NCI-H128 (cell line): ENCODE measurements around the gene C11orf98.
A peak's percentile ranks its signal among the peaks of the same experiment; 100 is the strongest.
"Not testable (repeated sequence)": the region's sequence is repeated elsewhere in the genome, so short reads cannot be mapped to it uniquely, and the experiment has no call there.

Source experiments
- DNase-seq: peaks from one replicate; lab custom pipeline; 2025; ENCODE audit not compliant: unreplicated experiment; lab: John Stamatoyannopoulos, UW

The C11orf98 gene

DNA sequence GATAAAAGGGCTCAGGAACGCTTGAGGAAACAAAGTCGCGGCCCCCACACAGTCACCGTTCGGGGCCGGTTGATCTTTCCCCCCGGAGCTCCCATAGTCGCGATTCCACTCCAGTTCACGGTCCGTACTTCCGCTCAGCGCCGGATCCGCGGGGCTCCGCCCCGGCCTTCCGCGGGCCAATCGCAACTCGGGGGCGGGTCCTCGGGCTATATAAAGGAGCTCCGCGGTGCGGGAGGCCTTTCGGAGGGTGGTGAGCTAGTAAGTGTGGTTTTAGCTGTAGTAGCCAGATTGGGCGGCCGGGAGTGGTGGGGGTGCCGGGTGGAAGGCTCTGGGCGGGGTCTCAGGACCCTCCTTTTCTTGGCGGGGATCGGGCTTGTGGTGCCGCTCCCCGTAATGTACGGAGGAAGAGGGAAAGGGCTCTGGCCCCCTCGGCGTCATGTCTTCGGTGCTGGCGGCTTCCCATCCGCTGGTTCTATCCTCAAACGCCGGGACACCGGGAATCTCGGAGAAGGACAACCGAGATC is at the start of gene C11orf98, which contains the start of gene CSKMT:
C11orf98 (minus strand) TSS at position 136 of the 524 bp plus-strand sequence; CDS start at position 95, 41 bp downstream.
CSKMT (plus strand) TSS at position 238 of the 524 bp plus-strand sequence. CDS start 568 bp downstream, outside the sequence.
- peak; percentile 91 for DNase-seq

DNA sequence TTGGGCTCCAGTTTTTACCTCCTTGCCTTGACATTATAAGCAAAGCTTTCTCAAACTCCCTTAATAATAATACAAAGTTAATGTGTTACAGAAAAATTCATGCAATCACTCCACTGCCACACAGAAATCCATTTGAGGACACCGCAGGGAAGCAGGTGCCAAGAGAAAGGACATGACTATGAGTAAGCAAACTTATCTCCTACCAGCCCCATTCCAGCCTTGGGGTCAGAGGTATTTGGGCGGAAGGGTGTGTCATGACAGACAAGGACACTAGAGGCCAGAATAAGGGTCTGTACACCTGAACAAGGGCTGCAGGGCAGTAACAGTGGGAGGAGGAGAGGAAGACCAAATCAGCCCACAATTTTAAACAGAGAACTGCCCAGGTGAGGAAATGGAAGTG is 48.3 kb upstream of the C11orf98 start:
- no peak for DNase-seq

DNA sequence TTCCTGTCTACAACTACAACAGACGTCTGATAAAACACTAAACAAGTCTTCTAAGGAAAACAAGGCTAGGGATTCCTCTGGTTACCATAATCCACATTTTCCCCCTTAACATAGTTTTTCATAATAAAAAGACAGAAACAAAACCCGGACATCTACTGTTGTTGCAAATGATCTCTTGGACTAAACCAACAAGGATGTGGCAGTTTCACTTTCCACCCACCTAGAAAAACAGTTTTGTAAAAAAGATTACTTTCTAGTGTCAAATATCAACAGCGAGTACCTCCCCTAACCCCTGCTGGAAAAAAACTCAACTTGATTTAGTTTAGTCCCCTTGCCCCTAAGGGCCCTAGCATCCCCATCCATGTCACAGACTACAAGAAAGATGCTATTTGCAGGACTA is 47.9 kb upstream of the C11orf98 start:
- no peak for DNase-seq

DNA sequence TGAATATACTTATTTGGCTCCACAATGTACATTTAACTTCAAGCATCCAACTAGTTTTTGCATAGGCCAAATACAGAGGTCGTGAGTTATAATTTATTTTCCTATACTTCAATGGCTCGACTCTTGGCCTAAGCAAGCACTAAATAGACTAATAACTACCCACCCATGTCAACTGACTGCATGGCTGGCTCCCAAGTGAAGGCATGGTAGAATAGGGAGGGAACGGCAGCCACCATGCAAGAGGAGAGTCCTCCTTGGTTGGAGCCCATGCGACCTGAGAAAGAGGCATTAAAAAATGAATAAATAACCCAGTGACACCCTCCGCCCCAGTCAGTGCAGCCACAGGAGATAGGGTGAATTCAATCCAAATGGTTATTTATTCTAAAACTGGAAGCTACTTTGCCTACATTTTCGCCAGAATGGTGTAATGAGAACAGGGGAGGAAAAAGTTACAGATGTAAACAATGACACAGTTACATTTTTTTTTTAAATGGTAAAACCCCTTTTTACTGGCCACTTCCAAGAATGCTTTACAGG is 47.3 kb upstream of the C11orf98 start:
- DNase-seq: no peak

DNA sequence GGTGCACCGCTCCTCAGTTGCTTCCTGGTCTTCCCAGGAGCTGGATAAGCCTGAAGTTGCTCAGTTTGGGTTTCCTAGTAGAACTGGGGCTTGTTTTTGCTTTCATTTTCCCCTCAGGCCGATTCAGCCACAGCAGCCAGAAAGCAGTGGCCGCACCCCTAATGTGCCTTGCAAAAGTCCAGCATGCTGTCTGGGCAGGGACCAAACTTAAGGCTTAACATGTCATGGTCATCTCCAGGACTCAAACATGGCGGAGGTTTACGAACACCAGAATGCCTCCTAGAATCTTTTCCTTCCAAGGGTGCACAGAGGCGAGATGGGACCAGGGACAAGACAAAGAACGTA is 45.0 kb upstream of the C11orf98 start:
- no peak for DNase-seq

DNA sequence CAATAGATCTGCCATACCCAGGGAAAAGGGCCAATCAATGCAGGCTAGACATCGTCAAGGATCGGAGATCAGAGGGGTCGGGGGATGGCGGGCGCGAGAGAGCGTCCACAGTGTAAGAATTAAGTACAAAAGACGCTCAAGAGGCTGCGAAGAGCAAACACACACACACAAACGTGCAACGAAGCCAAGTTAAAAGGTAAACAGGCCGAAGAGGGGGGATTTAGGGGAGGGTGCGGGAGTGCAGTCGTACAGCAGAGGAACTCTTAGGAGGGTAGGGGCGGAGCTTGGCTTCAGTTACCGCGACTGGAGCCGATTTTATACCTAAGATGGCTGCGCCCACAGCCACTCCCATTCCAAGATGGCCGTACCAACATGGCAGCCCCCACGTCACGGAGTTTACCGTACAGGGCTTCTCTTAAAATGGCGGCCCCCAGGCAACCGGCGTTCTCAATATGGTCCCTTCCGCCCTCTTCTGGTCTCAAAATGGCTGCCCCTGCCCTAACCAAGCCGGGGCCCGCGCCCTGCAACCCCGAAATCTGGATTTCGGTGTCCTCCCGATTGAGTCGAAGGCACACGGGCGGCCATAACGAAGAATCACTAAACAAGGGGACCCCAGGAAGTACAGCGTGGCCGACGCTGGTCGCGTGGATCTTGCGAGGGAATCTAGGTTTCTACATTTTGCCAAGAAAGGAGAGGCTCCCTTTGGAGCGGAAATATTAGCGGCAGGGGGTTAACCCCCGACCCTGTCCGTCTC is 44.4 kb upstream of the C11orf98 start:
- DNase-seq: peak; percentile 98

DNA sequence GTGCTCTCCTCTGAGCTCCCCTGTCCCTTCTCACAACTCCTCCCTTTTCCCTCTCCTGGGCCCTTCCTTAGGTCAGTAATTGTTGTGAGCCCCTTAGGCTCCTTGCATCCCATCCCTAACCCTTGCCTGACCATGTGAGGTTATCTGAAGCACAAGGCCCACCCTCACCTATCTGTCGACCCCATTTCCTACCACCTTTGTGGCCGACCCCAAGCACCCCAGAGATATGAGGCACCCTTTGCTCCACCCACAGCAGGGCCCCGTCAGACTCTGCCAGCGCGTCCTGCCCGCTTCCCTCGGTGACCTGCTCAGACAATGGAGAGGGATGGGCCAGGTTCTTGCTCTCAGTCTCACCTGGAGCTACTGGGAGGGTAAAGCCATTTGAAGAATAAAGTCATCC is 43.8 kb upstream of the C11orf98 start:
- no peak for DNase-seq

DNA sequence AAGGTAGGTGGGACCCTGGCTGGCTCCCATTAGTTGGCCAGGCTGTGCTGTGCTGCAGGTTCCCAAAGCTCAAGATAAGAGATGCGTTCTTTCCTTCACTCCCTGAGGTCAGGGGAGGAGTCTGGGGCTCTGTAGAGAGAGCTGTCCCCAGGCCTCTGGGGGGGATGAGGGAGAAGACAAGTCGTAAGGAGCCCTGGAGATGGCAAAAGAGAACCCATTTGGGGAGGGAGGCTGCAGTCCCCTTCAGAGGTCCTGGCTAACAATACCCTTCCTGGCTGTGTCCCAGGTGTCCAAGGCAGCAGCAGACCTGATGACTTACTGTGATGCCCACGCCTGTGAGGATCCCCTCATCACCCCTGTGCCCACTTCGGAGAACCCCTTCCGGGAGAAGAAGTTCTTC is 43.4 kb upstream of the C11orf98 start:
- DNase-seq: no peak

DNA sequence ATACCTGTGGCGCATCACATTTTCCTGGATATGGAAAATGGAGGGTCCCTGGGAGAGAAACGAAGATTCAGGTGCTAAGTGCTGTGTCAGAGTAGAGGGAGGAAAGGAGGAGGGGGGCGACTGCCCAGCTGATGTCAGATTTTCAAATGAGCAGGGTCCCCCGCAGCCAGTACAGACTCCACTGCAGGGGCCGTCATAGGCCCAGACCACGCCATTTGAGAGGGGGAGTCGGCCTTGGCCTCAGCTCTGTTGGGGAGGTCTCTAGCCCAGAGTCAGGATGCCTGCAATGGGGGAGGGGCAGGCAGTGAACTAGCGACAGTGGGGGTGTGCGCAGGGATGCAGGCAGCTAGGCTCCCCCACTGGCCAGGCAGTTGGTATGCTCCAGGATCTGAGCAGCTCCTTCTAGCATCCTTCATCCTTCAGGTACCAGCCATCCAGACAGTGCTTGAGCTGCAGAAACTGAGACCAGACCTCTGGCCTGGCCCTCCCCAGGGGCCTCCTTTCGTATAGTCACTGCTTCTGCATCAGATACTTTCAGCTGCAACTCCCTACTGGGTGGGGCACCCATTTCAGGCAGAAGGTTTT is 42.4 kb upstream of the C11orf98 start, which contains the start of the genes BSCL2 and GNG3:
BSCL2 (minus strand) TSS at position 148 of the 585 bp plus-strand sequence. CDS start 229 bp downstream, outside the sequence.
GNG3 (plus strand) TSS at position 400 of the 585 bp plus-strand sequence. CDS start 620 bp downstream, outside the sequence.
- DNase-seq: peak; percentile 23

DNA sequence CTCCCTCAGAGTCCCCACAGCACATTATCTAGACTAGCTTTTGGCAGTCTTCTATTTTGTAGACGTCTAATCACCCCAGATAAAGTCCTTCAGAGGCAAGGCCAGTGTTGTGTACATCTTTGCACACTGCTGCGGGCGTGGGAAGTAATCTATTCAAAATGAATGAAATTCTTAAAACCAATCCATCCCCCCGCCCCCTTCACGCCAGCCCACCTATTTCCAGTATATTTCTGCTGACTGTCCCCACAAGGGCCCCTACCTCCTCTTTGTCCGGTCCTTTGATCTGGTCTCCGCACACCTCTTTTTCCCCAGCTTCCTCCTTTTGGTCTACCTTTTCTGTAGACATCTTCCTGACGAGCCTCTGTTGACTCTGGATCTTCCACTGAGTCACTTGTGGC is 41.8 kb upstream of the C11orf98 start:
- DNase-seq: no peak

DNA sequence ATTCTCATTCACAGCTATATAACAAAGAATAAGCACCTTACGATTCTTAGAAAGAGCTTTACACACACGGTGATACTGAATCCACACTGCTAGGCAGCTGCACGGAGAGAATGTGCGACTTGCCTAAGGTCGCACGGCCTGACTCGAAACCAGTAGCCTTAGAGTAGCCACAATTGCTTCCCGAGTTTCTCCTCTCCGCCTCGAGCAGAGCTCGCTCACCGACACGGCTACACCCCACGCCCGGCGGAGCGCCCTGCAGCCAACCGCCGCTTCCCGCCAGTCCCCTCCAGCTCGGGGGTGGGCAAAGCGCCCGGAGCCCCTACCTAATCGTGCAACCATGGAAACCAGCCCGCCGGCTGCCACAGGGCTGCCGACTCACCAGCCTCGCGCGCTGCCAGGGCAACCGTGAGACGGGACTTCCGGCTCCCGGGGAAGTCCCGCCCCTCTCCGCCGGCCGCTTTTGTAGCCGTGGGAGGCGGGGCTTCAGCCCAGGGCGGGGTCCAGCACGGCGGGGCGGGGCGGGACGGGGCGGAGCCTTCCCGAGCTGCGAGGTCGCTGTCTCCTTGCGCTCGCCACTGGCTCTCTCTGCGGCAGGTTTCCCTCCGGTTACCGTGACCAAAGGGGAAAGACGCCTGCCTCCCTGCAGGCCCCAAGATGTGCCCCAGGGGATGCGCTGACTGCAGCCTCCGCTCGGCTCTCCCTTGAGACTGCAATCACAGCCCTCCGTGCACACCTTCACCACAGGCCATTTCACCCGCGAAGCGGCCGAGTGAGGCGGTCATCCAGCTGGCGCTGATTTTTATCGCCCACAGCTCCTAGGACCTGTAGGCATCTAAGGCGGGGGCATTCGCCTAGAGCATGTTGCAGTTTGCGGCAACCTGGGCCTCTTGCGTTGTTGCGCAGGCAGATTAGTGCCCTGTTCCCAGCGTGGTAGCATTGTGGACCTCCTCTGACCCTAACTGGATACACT is 41.2 kb upstream of the C11orf98 start:
- peak; percentile 98 for DNase-seq

DNA sequence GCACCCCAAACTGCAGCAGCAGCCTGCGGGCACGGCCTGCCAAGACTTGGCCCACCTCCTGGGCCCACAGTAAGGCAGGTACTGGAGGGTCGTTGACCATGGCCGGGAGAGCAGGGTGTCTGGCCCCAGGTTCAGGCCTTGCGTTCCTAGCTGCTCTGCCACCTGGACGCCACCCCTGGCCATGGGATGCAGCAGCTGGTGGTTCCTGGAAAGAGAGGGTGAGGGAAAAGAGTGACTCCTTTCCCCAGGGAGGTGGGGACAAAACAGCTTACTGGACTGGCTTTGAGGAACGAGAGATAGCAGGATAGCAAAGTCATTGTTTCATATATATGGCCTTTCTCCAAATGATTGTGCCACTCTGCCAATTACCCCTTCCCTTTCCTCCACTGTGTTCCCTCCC is 40.4 kb upstream of the C11orf98 start:
- DNase-seq: no peak

DNA sequence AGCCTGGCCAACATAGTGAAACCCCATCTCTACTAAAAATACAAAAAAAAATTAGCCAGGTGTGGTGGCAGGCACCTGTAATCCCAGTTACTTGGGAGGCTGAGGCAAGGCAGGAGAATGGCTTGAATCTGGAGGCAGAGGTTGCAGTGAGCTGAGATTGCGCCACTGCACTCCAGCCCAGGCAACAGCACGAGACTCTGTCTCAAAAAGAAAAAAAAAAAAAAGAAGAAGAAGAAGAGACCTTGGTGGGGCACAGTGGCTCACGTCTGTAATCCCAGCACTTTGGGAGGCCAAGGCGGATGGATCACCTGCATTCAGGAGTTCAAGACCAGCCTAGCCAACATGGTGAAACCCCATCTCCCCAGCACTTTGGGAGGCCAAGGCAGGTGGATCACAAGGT is 38.9 kb upstream of the C11orf98 start:
- not testable (repeated sequence) for DNase-seq

DNA sequence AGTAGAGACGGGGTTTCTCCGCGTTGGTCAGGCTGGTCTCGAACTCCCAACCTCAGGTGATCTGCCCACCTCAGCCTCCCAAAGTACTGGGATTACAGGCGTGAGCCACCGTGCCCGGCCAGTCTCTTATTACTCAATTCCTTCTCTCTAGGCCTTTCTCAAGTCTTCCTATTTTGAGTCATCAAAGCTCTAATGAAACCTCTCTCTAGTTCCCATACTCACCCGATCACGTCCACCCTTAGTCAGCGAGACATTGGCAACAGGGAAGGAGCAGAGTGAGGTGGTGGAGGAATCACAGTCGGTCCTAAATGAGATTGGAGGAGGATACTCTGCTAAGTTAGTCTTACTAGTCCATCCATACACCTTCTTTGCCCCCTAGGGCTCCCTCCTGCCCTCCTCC is 37.2 kb upstream of the C11orf98 start:
- DNase-seq: no peak

DNA sequence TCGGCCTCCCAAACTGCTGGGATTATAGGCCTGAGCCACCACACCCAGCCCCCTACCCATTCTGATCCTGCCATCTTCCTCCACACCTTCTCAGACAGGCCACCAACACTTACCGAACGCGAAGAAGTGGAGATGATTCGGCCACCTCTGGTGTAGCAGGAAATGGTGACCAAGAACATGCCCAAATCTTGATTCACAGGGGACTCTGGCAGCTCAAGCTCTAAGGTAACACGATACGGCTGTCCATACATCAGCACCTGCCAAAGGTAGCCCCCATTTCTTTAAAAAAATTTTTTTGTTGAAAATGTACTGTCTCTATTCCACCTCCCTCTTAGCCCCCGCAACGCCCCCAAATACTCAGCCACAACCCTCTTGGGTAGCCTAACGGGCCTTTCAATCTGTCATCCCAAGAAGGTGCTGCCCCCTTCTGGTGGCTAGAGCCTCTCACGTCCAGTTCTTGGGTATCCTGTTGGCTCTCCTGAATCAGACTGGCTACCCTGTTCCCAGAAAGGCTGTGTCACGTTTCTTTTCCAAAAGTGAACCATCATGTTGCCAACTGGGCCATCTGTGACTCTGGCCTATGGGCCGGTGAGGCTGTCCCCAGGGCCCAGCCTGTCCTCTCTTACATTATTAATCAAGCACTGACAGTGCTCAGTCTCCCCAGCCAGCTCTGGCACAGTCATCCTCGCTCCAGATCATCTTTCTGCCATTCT is 29.6 kb upstream of the C11orf98 start:
- peak; percentile 41 for DNase-seq

DNA sequence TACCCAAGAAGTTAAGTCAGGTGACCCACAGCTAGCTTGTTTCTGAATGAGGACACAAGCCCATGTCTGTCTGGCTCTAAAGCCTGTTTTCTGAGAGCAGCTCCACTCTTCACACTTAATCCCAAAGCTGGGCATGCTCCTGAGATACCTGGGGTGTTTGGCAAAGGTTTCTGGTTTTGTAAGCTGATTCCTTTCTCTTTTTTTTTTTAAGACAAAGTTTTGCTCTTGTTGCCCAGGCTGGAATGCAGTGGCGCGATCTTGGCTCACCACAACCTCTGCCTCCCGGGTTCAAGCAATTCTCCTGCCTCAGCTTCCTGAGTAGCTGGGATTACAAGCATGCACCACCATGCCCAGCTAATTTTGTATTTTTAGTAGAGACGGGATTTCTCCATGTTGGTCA is 28.6 kb upstream of the C11orf98 start:
- DNase-seq: not testable (repeated sequence)

DNA sequence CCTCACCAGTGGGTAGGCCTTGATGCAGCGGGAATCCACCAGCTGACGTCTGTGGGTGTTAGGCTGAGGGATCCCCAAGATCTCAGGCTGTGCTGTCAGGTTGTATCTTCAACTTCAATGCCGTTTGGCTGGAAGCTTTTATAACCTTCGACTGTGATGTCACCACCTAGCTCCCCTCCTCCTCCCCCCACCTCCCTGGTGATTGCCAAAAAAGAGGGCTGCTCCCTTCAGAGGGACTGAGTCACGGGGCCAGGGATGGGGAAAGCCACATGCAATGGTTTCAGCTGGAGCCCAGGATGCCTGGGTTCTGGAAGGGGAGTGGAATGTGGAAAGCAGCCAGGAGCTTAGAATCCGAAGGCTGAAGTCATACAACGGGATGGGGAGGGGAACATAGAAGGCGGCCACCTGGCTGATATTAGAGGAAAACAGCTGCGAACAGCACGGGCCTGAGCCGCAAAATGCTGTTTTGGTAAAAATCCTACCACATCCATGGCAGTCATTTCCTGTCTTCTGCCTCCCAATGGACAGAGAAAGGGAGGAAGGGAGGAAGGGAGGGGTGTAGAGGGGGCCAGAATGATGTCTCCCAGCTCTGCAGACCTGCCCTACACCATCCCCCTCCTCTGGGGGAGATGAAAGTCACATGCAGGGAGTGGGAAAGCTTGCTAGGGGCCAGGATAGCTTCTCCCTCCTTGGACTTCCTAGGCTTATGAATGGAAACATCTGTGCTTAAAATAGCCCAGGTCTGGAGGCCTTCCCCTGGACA is 24.6 kb upstream of the C11orf98 start, which contains the start of gene LRRN4CL:
LRRN4CL (minus strand) TSS at position 110 of the 763 bp plus-strand sequence. CDS start 1,022 bp downstream, outside the sequence.
- DNase-seq: no peak

DNA sequence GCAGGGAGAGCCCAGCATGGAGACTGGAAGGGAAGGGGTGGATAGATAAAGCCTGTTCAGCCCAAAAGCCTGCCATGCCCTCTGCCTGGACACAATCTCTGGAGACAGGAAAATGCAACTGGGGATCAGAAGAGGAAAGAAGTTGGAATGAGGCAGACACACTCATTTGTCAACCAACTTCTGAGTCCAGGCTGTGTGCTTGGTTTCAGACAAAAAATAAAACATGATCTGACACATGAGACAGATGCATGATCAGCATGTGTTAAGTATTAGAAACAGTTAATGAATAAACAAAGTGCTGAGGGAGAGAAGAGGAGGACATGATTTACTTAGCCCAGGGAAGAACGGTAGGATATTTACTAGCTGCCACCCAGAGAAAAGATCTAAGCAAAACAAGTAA is 23.5 kb upstream of the C11orf98 start:
- DNase-seq: no peak
